BE2C (cell line): ENCODE data around the gene B4GALT2.

Experiments used
- DNase-seq: peaks from one replicate; pipeline ENCODE4 v3.0.0-alpha.2; 2020
- H3K27me3 ChIP-seq: fragments of 250-450 bp; sonication (Bioruptor Pico); 2 replicates; pipeline ENCODE4 v1.5.1; 2020; ENCODE audit warnings: mild to moderate bottlenecking
- H3K36me3 ChIP-seq: fragments of 250-450 bp; sonication (Bioruptor Pico); 2 replicates; pipeline ENCODE4 v1.5.1; 2020; ENCODE audit warnings: mild to moderate bottlenecking
- H3K4me1 ChIP-seq: fragments of 250-450 bp; sonication (Bioruptor Pico); 2 replicates; pipeline ENCODE4 v1.5.1; 2020
- H3K4me3 ChIP-seq: 2 replicates; pipeline ENCODE4 v1.5.1; 2011; ENCODE audit warnings: low read depth, low read length
- H3K9me3 ChIP-seq: fragments of 250-450 bp; sonication (Bioruptor Pico); 2 replicates; pipeline ENCODE4 v1.5.1; 2020
- CTCF ChIP-seq: IDR thresholded peaks from 2 replicates; pipeline ENCODE4 v1.5.1; 2012; ENCODE audit warnings: mild to moderate bottlenecking, low read depth, low read length

B4GALT2 gene

GRCh38 chr1:43980255-43981134, 1.5 kb downstream of the B4GALT2 start:
- no peaks in the 10 kb centered on the region for H3K9me3 ChIP-seq
- TF ChIP-seq CTCF: no peak
- DNase-seq: no peak
- H3K4me1 ChIP-seq: no peaks in the 10 kb centered on the region
- peaks cover 8% of the 10 kb centered on the region for H3K36me3 ChIP-seq
- peak overlapping the region; percentile 59 for H3K4me3 ChIP-seq
- no peaks in the 10 kb centered on the region for H3K27me3 ChIP-seq

GRCh38 chr1:43981135-43981491, 2.1 kb downstream of the B4GALT2 start:
- Histone ChIP-seq H3K4me3 (no peak overlapping the region), H3K27me3 (no peaks in the 10 kb centered on the region), H3K36me3 (peaks cover 8% of the 10 kb centered on the region)

GRCh38 chr1:43981636-43982035, 2.6 kb downstream of the B4GALT2 start:
- Histone ChIP-seq H3K4me3 (no peak overlapping the region), H3K9me3 (no peaks in the 10 kb centered on the region), H3K36me3 (peaks cover 3% of the 10 kb centered on the region), H3K4me1 (no peaks in the 10 kb centered on the region), H3K27me3 (no peaks in the 10 kb centered on the region)
- DNase-seq: no peak
- no peak for TF ChIP-seq CTCF

More at GRCh38 chr1:43981135-43981491, 2.1 kb downstream of the B4GALT2 start:
- DNase-seq: no peak
- TF ChIP-seq CTCF: no peak
- H3K4me1 ChIP-seq: no peaks in the 10 kb centered on the region
- no peaks in the 10 kb centered on the region for H3K9me3 ChIP-seq

GRCh38 chr1:43982241-43982640, 3.2 kb downstream of the B4GALT2 start:
- H3K4me1 ChIP-seq: no peaks in the 10 kb centered on the region
- H3K9me3 ChIP-seq: no peaks in the 10 kb centered on the region

GRCh38 chr1:43982808-43983207, 3.8 kb downstream of the B4GALT2 start:
- no peak for TF ChIP-seq CTCF
- H3K36me3 ChIP-seq: no peaks in the 10 kb centered on the region
- H3K9me3 ChIP-seq: no peaks in the 10 kb centered on the region
- H3K4me3 ChIP-seq: no peak overlapping the region
- H3K4me1 ChIP-seq: no peaks in the 10 kb centered on the region
- DNase-seq: no peak
- H3K27me3 ChIP-seq: no peaks in the 10 kb centered on the region

More at GRCh38 chr1:43982241-43982640, 3.2 kb downstream of the B4GALT2 start:
- no peak for DNase-seq
- no peak for TF ChIP-seq CTCF
- H3K4me3 ChIP-seq: no peak overlapping the region
- H3K36me3 ChIP-seq: no peaks in the 10 kb centered on the region
- H3K27me3 ChIP-seq: no peaks in the 10 kb centered on the region

- no peaks in the 10 kb centered on the region for H3K36me3 ChIP-seq
- no peak overlapping the region for H3K4me3 ChIP-seq
- H3K9me3 ChIP-seq: no peaks in the 10 kb centered on the region
- H3K4me1 ChIP-seq: no peaks in the 10 kb centered on the region
- no peaks in the 10 kb centered on the region for H3K27me3 ChIP-seq
- no peak for DNase-seq
- no peak for TF ChIP-seq CTCF
Measured at GRCh38 chr1:43983253-43983899, 4.4 kb downstream of the B4GALT2 start.
